ENCODE measurements around the gene CTSZ. TPM values are rescaled to one million over a fixed set of nuclear protein-coding genes. Genes with fewer than 3 reads are reported as not detected.

The CTSZ gene
- polyA plus RNA-seq, 3 donors: 62.6 to 755 (median 86.4) TPM

GRCh38 chr20:58971429-58971828, 35.6 kb downstream of the CTSZ start:
- Histone ChIP-seq H3K79me2 (ENCODE audit: insufficient read depth, low read length) (no peaks in the 10 kb centered on the region), H3K4me1 (ENCODE audit: control insufficient read depth in 1 of 2, insufficient read depth in 2 of 2, low read length in 2 of 2) (peaks cover 10 to 11% of the 10 kb centered on the region in 2 donors), H3K4me3 (replicated peaks in 1 of 3; ENCODE audit: low read depth in 2 of 3, low read length in 3 of 3) (no peak overlapping the region), H3K27me3 (ENCODE audit: control insufficient read depth in 2 of 2, insufficient read depth in 2 of 2, low read length in 2 of 2) (no peaks in the 10 kb centered on the region), H3K9me3 (replicated peaks in 1 of 2; ENCODE audit: control insufficient read depth in 1 of 2, insufficient read depth in 1 of 2, low read length in 2 of 2) (peaks cover 10 to 18% of the 10 kb centered on the region in 2 donors), H3K36me3 (replicated peaks in 1 of 2; ENCODE audit: control insufficient read depth in 1 of 2, insufficient read depth in 2 of 2, low read length in 2 of 2) (no peaks in the 10 kb centered on the region), H3K27ac (ENCODE audit: low read depth in 1 of 2, low read length in 2 of 2) (no peak overlapping the region), H3K9ac (ENCODE audit: insufficient read depth, low read length, poor library complexity, severe bottlenecking) (no peak overlapping the region), H3K4me2 (replicated peaks; ENCODE audit: extremely low read depth, low read length, poor library complexity, severe bottlenecking) (no peak overlapping the region), H4K20me1 (ENCODE audit: insufficient read depth, low read length) (no peaks in the 10 kb centered on the region), H2AFZ (ENCODE audit: insufficient read depth, low read depth, low read length, poor library complexity, severe bottlenecking) (no peak overlapping the region)
- TF ChIP-seq CTCF (IDR thresholded peaks at IDR 0.05): no peak
- Mint-ChIP-seq H3K27ac (no peak overlapping the region), H3K36me3 (no peaks in the 10 kb centered on the region), H3K27me3 (ENCODE audit: low read depth in 3 of 3) (peaks cover 7 to 13% (median 8%) of the 10 kb centered on the region in 3 donors), H3K4me1 (peaks cover 11% of the 10 kb centered on the region), H3K4me3 (no peak overlapping the region), H3K9me3 (peaks cover 0 to 22% (median 12%) of the 10 kb centered on the region in 7 donors)
- WGBS (ENCODE audit: insufficient coverage): 92% methylated on average over 5 of the region's 6 CpGs
- DNase-seq: no peak
- intact Hi-C loops (cut with micrococcal nuclease): loop anchor here in 1 of 2 donors (5.0 kb wide), 1 partner anchor 49 kb away; no protein-coding TSS in a partner anchor

- no peaks in the 10 kb centered on the region for H3K27me3 ChIP-seq (ENCODE audit: control insufficient read depth in 2 of 2, insufficient read depth in 2 of 2, low read length in 2 of 2)
- H2AFZ ChIP-seq (ENCODE audit: insufficient read depth, low read depth, low read length, poor library complexity, severe bottlenecking): no peak overlapping the region
- no peak overlapping the region for H3K4me2 ChIP-seq (replicated peaks; ENCODE audit: extremely low read depth, low read length, poor library complexity, severe bottlenecking)
- H4K20me1 ChIP-seq (ENCODE audit: insufficient read depth, low read length): no peaks in the 10 kb centered on the region
- Mint-ChIP-seq H3K9me3 (peaks cover 0 to 10% (median 6%) of the 10 kb centered on the region in 7 donors), H3K27me3 (ENCODE audit: low read depth in 3 of 3) (peaks cover 9 to 17% (median 13%) of the 10 kb centered on the region in 3 donors), H3K36me3 (no peaks in the 10 kb centered on the region), H3K27ac (no peak overlapping the region), H3K4me1 (peaks cover 11% of the 10 kb centered on the region), H3K4me3 (no peak overlapping the region)
- peaks cover 4 to 6% of the 10 kb centered on the region in 2 donors for H3K9me3 ChIP-seq (replicated peaks in 1 of 2; ENCODE audit: control insufficient read depth in 1 of 2, insufficient read depth in 1 of 2, low read length in 2 of 2)
- H3K79me2 ChIP-seq (ENCODE audit: insufficient read depth, low read length): no peaks in the 10 kb centered on the region
- no peak for TF ChIP-seq CTCF (IDR thresholded peaks at IDR 0.05)
- no peak overlapping the region for H3K27ac ChIP-seq (ENCODE audit: low read depth in 1 of 2, low read length in 2 of 2)
- no CpG with 5 or more reads among the region's 1 CpG for WGBS (ENCODE audit: insufficient coverage)
- no peak for DNase-seq
- intact Hi-C loops (cut with micrococcal nuclease): loop anchor here in 1 of 2 donors (5.0 kb wide), 1 partner anchor 48 kb away; no protein-coding TSS in a partner anchor
- H3K4me3 ChIP-seq (replicated peaks in 1 of 3; ENCODE audit: low read depth in 2 of 3, low read length in 3 of 3): no peak overlapping the region
- H3K4me1 ChIP-seq (ENCODE audit: control insufficient read depth in 1 of 2, insufficient read depth in 2 of 2, low read length in 2 of 2): peaks cover 10 to 11% of the 10 kb centered on the region in 2 donors
- no peak overlapping the region for H3K9ac ChIP-seq (ENCODE audit: insufficient read depth, low read length, poor library complexity, severe bottlenecking)
- no peaks in the 10 kb centered on the region for H3K36me3 ChIP-seq (replicated peaks in 1 of 2; ENCODE audit: control insufficient read depth in 1 of 2, insufficient read depth in 2 of 2, low read length in 2 of 2)
These were observed 36.9 kb downstream of the CTSZ start for GRCh38 chr20:58970146-58970545.

Measured in CD14-positive monocyte (primary cell).